ENCODE measurements around the gene TP63.

GRCh38 chr3:189745622-189746021 lies 114.4 kb downstream of the TP63 start:
- TF ChIP-seq CTCF (IDR thresholded peaks at IDR 0.05): no peak
- TF ChIP-seq POLR2A (IDR thresholded peaks at IDR 0.05): no peak

Measured in uterus (tissue), 2 donors.